ENCODE data around the gene LILRA5.
"Not testable (repeated sequence)": the region's sequence is repeated elsewhere in the genome, so short reads cannot be mapped to it uniquely, and the experiment has no call there.

LILRA5 gene

DNA sequence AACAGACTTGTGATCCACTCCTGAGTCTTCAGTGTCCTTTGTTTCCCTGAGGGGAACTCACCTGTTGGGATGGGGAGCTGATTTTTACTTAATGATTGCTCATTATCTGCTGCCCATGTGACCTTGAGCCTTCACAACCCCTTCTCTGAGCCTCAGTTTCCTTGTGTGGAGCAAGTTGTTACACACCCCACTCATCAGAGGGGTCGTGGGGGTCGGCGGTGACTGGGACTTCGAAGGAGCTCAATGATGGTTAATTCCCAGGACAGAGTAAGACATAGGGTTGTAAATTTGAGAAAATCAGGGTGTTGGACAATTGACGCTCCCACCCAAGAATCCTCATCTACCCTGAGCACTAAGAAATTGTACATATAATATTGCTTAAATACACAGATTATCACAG, 13.5 kb downstream of the LILRA5 start:
- DNase-seq, result no peak

DNA sequence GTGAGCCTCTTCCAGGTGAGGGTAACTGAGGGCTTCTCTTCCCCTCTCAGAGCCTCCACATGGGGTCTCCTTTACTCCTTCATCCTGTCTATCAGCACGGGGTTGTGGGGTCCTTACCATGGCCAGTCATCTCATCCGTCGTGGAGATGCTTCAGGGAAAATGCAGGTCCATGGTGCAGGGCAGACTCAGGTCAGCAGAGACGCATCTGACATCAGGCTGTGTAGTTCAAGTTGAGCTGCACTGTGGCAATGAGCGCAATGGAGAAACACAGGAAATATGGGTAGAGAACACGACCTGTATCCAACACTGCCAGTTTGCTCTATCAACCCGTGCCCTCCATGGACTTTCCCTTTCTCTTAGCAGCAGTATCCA, 13.9 kb downstream of the LILRA5 start:
- DNase-seq, result no peak

DNA sequence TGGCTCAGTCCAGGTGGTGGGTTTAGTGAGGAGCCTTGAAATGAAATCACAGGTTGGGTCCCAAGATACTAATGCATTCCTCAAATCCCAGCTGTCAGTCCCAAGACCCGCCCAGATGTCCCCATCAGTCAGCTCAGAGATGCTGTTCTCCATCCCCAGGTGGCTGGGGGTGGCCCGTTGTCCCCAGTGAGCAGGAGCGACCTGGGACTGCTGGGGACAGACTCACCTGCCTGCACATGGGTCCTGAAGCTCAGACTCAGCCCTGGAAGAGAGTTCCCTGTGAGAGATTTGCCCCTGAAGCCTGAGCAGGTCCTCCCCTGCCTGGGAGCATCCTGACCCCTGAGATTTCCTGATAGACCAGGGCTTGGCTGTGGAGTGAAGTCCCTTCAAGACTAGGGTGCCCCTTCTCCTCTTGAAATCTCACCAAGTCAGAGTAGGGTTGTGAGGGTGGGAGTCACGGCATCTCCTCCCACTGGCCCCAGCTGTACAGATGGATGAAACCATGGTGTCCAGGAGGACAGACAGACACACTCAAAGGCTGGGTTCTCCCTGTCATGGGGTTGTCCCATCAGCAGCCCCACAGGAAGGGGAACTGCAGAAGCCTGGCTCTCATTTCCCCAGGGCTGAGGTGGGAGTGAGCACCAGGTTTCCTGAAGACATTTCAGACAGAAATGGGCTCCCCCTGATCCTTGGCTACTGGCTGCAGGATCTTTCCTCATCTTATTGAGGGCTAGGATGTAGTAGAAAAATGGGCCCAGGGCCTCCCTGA, 14.4 kb downstream of the LILRA5 start:
- DNase-seq, result no peak

DNA sequence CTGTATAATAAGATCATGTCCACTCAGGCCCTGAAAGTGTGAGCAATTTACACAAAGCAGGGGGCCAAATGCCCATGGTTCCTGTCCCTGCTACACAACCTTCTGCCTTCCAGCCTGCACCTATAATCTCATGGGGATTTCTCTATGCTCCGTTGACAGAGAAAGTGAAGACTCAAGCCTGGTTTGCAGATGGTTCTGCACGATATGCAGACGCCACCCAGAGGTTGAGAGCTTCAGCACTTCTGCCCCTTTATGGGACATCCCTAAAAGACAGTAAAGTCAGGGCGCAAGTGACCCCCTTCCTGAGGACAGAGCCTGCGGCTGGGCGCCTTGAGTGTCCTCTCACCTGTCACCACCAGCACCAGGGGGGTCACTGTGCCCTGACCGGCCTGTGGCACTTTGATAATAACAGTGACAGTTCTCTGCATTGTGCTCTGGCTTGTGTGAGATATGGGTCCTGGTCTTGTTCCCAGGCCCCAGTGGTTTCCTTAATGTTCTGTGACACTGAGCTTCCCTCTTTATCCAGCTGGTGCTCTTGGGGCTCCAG, 15.1 kb downstream of the LILRA5 start:
- DNase-seq, result no peak

DNA sequence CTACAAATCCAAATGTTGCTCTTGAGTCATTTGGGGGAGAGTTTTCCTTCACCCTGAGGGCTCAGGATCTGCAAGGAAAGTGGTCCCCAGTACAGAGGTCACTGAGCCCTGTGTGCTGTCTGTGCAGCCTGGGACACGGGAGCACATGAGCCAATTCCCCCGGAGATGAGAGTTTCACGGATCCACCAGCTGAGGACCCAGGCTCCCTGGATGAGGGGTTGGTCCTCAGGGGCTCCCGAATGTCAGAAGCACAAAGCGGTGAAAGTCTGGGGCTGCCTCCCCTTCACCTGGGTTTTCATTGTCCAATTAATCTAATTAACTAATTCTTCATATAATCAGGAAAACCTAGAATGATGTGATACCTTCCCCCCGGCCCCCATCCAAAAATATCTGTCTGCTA, 18.4 kb downstream of the LILRA5 start:
- no peak for DNase-seq

DNA sequence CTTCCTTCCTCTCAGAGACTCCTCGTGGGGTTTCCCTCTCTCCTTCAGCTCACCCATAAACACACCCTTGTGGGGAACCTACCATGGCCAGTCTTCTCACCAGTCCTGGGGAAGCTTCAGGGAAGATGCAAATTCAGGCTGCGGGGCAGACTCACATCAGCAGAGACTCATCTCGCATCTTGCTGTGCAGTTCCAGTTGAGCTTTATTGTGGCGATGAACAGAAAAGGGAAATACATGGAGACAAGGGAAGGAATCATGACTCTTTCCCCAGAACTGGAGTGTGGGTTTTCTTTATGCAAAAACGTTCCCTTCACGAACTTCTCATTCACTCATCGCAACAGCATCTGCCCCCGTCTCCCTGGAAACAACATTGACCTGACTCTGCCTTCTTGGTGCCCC, 23.8 kb downstream of the LILRA5 start:
- not testable (repeated sequence) for DNase-seq

DNA sequence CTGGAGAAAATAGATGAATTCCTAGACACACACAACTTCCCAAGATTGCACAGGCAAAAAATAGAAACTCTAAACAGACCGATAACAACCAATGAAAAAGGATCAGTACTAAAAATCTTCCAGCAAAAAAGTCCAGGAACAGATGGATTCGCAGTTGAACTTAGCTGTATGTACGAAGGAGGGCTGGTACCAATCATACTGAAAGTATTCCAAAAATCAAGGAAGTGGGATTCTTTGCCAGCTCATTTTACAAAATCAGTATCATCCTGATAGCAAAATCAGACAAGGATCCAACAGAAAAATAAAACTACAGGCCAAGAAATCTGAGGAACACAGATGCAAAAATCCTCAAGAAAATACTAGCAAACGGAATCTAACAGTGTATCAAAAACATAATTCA, 25.5 kb downstream of the LILRA5 start:
- DNase-seq, result no peak

DNA sequence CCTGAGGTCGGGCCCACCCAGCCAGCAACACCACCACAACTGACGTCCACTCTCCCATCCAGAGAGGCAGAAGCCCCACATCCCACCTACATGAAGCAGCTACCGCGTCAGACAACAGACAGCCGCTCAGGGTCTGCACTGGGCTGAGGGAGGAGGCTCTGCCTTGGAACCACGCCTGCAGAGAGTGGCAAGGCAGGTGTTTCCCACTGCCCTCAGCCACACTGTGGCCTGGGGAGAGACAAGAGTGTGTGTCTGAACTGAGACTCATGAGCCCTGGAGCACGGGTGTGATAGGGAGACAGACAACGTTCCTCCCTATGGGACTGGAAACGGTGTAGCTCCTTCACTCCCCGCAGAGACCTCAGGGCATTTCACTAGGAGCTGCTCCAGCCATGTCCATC, 26.7 kb downstream of the LILRA5 start:
- not testable (repeated sequence) for DNase-seq

DNA sequence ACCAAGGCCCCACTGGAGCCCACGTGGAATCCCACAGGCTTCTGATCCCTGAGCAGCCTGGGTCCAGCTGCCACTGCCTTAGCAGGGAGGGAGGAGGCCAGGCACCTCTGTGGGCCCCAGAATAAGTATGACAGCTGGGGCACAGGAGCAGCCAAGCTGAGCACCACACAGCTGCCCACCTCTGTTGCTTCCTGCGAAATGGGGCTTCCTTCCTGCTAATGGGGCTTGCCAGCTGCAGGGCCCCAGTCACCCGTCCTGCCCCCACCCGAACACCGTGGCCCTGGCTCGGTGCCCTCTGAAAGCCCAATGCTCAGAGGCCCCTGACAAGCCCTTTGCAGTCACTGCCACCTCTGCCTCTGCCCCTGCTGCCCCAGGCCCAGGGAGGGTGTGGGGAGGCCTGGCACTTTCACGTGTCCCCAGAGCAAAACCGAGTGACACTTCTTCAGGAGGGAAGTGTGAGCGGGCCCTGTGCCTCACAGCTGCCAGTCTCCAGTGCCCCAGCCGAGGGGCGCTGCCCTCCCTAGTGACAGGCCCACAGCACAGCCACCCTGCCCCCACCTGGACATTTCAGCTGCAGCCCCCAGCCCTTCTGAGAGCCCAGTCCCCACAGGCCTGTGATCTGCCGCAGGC, 27.4 kb downstream of the LILRA5 start:
- not testable (repeated sequence) for DNase-seq

DNA sequence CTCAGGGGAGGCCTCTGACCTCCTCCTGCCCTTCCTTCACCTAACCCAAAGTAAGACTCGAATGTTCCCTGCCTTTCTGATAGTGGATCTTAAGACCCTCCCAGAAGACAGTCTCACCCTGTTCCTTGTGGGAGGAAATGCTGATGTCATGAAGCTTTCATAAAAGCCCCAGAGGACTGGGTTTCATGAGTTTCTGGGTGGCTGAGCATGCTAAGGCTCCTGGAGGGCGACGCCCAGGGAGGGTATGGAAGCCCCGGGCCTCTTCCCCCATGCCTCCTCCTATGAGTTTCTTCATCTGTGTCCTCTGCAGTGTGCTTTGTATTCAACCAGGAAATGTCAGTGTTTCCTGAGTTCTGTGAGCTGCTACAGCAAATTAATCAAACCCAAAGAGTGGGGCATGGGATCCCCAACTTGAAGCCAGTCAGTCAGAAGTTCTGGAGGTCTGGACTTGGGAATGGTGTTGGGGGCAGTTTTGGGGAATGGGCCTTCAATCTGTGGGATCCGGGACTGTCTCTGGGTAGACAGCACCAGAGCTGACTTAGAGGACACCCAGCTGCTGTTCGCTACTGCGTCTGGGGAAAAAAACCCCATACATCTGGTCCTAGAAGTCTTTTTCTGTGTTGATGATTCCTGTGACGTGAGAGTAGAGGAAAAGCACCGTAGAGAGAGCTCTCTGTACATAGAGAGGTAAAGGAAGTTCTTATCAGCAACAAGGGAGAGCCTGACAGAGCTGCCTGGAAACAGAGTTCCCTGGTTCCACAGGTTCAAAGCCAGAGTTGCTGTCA, 30.1 kb downstream of the LILRA5 start:
- DNase-seq, result no peak

DNA sequence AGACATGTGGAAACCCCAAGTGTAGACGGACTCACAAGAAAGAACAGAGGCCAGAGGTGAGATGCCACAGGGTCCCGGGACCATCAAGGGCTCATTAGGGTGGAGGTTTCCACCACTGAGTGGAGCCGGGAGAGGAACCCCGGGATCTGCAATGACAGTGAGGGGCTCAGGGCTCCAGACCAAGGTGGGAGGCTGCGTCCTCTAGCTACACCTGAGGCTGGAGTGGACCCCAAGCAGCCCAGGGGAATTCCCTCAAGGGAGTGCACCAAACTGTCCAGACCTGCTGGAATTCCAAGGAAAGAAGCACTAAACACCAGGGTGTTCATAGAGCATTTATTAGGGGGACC, 31.3 kb downstream of the LILRA5 start:
- not testable (repeated sequence) for DNase-seq

DNA sequence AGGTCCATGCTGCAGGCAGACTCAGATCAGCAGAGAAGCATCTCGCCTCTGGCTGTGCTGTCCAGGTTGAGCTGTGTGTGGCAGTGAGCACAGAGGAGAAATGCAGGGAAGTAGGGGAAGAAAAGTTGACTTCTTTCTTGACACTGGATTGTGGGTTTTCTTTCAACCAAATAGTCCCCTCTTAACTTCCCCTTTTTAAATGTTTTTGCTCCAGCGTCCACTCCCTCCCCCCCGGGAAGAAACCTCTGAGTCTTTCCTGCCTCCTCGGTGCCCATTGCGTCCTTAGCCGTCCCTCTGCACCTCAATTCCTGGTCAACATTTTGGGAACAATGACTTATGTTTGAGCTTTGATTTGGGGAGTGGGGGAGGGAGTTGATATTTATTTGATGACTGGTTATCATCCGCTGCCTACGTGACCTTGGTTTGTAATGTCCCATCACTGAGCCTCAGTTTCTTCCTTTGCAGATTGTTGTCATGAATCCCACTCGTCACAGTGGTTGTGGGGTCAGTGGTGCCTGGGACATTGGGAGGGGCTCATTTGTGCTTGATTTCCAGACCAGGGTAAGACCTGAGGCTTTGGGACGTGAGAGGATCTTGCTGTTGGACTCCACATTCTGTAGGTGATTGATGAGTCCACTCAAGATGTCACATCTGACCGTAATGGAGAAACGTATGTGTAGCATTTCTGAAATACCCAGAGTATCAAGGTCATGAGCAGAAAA, 31.8 kb downstream of the LILRA5 start, which contains the start of gene LILRB2:
Gene LILRB2, minus strand, starts transcription at position 104 of the 722 bp plus-strand sequence. CDS start 614 bp downstream, outside the sequence.
- DNase-seq, result no peak

DNA sequence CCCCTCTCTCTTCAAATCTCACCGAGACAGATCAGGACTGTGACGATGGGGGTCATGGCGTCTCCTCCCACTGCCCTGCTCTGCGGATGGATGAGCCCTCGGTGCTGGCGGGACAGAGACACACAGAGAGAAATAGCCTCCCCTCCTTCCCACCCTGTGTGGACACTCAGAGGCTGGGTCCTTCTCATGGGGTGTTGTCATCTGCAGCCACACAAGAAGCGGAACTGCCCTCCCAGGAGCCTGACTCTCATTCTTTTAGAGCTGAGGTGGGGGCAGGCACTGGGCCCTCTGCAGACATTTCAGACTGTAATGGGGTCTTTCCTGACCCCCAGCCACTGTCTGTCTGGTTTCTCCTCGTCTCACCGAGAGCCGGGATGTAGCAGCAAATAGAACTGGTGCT, 32.5 kb downstream of the LILRA5 start:
- not testable (repeated sequence) for DNase-seq

DNA sequence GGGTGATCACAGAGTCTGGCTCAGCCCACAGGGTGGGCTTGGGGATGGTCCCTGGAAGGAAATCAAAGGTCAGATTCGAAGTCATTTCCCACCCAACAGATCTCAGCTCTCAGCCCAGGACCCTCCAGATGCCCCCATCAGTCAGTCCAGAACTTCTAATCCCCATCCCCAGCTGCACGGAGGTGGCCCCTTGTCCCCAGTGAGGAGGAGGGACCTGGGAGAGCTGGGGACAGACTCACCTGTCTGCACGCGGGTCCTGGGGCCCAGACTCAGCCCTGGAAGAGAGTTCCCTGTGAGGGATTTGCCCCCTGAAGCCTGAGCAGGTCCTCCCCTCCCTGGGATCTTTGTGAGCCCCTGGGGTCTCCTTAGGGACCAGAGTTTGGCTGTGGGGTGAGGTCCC, 32.9 kb downstream of the LILRA5 start:
- DNase-seq, result not testable (repeated sequence)

DNA sequence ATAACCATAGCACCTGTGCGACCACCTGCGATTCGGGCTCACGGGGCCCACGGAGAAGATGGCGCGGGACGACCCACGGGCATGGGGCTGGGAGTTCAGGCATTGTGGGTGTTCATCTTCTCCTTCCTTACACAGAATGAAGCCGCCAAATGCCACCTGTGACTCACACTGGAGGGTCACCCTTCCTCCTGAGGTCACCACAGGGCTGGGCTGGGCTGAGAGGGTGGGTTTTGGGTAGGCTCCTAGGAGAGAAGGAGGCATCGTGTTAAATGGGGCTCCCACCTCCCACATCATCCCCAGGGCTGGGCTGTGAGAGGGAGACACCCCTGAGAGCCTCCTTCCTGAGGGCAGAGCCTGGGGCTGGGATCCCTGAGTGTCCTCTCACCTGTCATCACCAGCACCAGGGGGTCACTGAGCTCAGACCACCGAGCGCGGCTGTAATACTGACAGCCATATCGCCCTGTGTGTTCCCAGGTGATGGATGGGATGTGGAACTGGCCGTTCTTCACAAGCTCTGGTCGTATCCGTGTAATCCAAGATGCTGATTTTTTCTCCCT, 33.5 kb downstream of the LILRA5 start:
- DNase-seq, result no peak

DNA sequence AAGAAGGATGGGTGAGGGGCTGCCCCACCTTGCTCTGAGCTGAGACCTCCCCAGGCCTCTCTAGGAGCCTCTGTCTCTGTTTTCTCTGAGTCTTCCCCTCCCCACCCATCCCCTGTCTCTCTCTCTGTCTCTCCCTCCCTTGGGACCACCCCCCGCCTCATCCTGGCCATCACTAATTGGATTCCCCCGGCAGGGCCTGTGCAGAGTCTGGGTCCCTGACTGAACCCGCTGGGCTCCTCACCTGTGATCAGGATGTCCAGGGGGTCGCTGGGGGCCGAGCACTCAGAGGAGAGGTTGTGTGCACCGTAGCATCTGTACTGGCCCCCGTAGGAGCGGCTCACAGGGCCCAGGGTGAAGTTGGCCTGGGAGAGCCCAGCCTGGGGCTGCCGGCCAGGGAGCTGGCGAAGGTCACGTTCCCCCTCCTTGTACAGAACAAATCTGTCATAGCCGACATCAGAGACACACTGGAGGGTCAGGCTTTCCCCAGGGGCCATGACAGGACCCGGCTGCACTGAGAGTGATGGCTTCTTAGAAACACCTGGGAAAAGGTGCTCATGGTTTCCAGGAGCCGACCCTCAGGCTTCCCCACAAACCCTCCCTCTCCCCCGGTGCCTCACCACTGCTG, 34.3 kb downstream of the LILRA5 start:
- not testable (repeated sequence) for DNase-seq

DNA sequence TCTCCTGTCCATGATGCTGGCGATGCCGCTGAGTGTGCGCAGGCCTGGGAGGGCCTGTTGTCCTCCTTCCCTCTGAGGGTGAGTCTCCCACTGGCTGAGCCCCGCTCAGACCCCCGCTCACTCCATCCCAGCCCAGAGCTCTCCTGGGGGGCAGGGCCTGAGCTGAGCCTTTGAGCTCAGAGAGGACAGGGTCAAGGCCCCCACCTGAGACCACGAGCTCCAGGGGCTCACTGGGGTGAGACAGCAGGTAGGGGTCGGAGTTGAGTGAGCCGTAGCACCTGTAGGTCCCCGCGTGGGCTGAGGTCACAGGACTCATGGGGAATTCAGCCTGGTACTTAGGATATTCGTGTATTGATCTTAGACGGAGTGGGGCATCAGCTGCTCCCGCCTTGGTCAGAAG, 34.9 kb downstream of the LILRA5 start:
- DNase-seq, result not testable (repeated sequence)

DNA sequence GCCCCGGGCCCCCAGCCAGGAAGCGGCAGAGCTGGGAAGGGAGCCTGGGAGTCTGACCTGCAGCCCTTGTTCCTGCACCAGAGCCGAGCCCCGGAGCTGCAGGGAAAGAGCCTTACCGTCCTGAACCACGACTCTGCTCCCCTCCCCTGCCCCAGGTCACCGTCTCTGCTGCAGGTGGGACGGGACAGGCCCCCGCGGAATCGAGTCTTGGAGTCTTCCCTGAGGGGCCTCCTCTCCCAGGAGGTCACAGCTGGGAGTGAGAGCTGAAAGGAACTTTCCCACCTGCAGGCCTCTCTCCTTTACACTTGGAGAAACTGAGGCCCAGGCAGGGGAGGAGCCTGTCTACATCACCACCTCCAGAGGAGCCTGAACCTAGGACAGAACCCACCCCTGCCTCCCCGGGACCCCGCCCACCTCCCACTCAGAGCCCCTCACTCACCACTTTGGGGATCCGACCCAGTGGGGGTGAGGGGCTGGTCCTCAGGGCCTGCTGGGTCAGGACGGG, 35.8 kb downstream of the LILRA5 start:
- DNase-seq, result not testable (repeated sequence)

DNA sequence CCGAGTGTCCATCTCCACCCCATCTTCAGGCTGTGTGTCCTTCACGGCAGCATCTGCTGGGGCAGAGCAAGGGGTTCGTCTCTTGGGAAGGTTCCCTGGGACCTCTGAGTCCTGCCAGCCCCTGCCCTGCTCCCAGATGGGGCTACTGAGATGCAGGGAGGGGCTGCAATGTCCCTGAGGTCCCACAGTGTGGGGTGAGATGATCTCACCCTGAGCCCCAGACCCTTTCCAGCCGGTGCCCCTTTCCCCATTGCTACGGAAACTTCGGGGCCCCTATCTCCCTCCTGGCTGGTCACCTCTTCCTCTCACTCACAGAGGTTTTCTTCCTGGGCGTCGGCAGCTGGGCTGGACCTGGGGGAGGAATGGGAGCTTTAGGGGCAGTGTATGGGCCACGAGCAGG, 37.0 kb downstream of the LILRA5 start:
- no peak for DNase-seq

DNA sequence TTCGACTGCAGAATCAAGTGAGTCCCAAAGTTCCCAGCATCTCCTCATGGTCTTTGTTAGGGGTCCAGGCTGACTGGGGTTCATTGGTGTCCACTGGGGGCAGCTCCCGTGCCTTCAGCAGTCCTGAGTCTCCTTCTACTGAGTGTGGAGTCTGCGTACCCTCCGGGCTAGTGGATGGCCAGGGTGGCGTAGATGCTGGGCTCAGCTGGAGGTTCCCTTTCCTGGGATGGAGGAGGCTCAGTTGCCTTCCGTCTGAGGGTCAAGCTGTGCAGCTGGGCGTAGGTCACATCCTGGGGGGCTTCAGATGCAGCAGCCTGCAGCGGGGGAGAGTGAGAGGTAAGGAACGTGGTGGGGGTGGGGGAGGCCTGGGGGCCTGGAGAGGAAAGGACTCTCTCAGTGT, 38.5 kb downstream of the LILRA5 start:
- not testable (repeated sequence) for DNase-seq

DNA sequence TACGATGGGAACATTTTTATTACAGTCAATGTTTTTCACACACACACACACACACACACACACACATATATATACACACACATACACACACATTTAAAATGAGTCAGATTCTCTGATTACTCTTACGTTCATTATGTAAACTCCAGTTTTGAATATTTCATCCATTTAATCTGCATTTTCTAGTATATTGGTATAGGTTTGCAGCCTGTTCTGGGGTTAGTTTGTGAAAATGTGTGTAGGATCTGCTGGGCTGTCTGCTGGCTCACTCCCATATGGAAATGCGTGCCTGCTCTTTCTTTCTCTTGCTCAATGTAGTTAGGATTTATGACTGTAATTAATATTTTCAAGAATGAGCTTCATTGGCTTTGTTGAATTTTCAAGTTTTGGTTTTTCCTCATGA, 39.1 kb downstream of the LILRA5 start:
- no peak for DNase-seq

DNA sequence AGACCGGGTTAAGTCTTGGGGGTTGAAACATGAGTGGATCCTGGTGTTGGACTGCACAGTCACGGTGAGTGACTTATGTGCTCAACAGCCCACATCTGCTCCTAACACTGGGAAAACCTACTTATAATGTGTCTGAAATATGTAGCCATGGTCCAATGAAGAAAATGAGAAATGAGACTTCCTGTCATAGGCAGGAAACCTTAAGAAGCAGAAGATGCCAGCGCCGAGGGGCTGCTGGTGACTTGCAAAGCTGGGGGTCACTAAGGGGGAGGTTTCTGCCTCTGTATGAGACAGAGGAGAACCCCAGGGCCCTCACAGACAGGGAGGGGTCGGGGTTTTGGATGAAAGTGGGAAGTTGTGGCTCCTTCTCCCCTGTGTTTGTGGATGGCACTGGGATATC, 40.8 kb downstream of the LILRA5 start:
- DNase-seq, result not testable (repeated sequence)

All from activated CD4-positive, alpha-beta T cell treated with anti-CD3 and anti-CD28 coated beads, Interleukin-2, amount 50 U/mL, for 48 hours (primary cell).